T-helper 2 cell (primary cell): ENCODE results near the gene CREBL2.
"Not testable (repeated sequence)": the region's sequence is repeated elsewhere in the genome, so short reads cannot be mapped to it uniquely, and the experiment has no call there.

Experiments
- DNase-seq, 5 experiments: peaks; one replicate each; pipeline versions ENCODE4 v3.0.0 to v3.0.0-alpha.2; 2012 to 2022

CREBL2 gene

GRCh38 chr12:12639995-12640394, 28.3 kb downstream of the CREBL2 start:
- DNase-seq = not testable (repeated sequence)

DNA sequence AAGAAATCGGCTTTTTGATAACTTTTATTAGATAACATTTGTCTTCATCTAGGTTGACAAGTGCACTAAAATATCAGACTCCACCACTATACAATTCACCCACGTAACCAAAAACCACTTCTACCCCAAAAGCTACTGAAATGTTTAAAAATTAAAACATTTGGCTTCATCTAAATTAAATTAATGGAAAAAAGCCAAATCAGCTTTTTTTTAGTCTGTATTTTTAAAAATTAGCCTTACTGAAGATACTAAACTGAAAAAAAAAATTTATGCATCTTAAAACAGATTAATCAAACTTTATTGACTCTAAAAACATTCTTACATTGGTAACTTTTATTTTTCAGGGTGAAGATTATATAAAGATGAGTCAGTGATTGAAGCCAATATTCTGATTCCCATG, 30.0 kb downstream of the CREBL2 start:
- no peak for DNase-seq

- DNase-seq = no peak
Measured at GRCh38 chr12:12642916-12643315, 31.2 kb downstream of the CREBL2 start.

DNA sequence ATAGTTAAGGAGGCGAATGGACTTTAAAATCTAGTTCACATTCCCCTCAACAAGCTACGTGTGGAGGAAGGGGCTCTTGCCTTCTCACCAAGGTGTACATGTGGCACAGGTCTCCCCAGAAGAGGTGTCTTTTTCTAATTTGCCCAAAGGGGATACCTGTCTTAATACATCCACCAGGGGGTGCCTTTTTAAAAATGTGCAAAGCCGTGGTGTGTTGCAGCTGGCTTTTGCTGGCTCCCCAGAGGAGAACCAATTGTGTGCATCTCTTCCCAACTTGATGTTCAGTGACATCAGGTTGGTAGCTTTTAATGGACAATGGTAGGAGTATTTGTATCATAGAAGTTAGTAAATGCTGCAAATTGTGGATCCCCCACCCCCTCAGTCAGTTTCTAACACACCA, 33.8 kb downstream of the CREBL2 start:
- peak in 3 of 5 experiments; percentile 16 to 76 (median 46) for DNase-seq

DNA sequence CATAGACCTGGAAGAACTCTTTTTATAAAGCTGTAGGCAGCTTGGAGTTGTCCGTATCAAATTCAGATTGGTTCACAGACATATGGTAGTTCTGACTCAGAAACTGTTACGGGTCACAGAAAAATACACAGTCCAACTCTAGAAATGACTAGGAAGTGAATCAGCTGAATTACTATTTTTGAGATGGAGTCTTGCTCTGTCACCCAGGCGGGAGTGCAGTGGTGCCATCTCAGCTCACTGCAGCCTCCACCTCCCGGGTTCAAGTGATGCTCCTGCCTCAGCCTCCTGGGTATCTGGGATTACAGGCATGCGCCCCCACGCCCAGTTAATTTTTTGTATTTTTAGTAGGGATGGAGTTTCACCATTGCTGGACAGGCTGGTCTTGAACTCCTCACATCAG, 34.3 kb downstream of the CREBL2 start:
- DNase-seq = peak in 1 of 5 experiments; percentile 79

GRCh38 chr12:12646483-12647072, 34.9 kb downstream of the CREBL2 start:
- no peak for DNase-seq

DNA sequence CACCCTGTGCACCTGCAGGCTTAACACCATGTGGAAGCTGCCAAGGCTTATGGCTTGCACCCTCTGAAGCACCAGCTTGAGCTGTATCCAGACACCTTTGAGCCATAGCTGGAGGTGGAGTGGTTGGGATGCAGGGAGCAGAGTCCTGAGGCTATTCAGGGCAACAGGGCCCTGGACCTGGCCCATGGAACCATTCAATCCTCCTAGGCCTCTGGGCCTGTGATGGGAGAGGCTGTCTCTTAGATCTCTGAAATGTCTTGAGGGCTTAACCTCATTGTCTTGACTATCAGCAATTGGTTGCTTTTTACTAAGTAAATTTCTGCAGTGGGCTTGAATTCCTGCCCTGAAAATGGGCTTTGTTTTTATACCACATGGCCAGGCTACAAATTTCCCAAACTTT, 36.6 kb downstream of the CREBL2 start:
- DNase-seq = no peak

DNA sequence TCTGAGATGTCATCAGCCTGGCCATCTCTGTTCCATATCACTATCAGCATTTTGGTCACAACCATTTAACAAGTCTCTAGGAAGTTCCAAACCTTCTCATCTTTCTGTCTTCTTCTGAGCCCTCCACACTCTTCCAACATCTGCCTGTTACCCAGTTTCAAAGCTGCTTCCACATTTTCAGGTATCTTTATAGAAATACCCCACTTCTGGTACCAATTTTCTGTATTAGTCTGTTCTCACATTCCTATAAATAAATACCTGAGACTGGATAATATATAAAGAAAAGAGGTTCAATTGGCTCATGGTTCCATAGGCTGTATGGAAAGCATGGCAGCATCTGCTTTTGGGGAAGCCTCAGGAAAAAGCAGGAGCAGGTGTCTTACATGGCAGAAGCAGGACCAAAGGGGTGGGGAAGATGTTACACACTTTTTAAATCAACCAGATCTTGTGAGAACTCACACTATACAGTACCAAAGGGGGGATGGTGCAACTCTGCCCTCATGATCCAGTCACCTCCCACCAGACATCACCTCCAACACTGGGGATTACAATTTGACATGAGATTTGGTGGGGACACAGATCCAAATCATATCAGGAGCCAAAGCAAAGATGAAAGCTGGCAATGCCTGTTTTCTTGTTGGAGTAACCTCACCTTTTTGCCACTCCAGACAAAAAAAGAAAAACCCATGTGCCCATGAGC, 37.4 kb downstream of the CREBL2 start:
- no peak for DNase-seq

DNA sequence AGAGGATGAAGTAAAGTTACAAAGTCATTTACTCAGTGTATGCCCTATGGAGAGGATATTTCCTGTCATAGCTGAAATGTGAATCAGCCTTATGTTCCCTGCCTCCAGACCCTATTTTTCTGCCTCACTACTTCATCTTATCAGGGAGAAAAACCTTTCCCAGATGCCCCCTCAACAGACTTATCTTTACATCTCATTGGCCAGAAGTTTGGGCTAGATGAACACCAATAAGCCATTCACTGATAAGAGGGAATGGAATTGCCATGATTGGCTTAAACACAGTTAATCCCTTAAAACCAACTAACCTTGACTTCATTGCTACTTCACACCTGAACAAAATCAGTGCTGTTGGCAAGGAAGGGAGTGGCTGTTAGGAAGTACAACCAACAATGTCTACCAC, 40.1 kb downstream of the CREBL2 start:
- DNase-seq = no peak

DNA sequence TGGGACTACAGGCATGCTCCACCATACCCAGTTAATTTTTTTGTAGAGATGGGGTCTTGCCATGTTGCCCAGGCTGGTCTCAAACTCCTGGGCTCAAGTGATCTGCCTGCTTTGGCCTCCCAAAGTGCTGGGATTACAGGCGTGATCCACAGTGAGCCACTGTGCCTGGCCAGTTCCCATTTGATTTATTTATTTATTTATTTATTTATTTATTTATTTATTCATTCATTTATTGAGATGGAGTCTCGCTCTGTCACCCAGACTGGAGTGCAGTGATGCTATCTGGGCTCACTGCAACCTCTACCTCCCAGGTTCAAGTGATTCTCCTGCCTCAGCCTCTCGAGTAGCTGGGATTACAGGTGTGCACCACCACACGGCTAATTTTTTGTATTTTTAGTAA, 41.0 kb downstream of the CREBL2 start:
- DNase-seq = not testable (repeated sequence)

DNA sequence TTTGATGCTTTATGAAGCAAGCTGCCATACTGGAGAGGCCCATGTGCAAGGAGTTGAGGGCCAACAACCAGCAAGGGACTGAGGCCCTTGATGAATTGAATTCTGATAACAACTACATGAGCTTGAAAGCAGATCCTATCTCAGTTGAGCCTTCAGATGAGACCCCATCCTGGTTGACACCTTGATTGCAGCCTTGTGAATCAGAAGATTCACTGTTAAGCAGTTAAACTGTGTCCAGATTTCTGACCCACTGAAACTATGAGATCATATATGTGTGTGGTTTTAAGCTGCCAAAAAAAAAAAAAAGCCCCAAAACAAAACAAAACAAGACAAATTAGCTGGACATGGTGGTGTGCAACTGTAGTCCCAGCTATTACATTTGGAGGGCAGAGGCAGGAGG, 42.2 kb downstream of the CREBL2 start:
- DNase-seq = no peak

- DNase-seq = no peak
Measured at GRCh38 chr12:12654691-12655460, 43.2 kb downstream of the CREBL2 start.

GRCh38 chr12:12660201-12660600, 48.5 kb downstream of the CREBL2 start:
- DNase-seq = no peak

DNA sequence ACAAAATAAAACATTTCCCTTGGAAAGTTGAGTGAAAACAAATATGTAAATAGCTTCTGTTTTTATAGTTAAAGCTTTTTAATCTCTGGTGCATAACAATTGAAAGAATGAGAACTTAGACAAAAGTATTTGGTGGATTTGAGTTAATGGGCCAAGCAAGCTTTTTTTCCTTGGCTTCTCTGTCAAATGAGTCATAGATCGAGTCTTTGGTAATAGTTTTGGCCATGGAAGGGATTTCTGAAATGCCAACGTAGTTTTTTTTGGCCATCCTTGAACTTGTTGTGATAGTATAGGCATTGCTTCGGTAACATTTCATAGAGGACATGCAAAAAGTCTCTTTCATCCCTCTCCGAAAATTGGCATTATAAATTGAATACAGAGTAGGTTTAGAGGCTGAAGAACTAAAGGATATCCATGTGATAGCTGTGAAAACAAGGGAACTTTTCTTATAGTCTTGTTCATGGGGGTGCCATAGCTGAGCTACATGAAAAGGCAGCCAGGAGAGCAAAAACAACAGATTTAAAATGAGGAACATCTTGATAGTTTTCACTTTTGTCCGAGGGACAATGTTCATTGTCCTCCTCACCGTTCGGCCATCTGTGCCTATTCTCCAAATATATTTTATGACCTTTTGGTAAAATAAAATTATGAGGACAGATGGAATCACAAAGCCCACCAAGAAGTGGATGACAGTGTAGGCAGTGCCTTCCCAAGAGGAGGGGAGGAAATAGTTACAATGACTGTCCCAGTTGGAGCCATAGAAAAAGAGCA, 49.6 kb downstream of the CREBL2 start:
- DNase-seq = no peak

DNA sequence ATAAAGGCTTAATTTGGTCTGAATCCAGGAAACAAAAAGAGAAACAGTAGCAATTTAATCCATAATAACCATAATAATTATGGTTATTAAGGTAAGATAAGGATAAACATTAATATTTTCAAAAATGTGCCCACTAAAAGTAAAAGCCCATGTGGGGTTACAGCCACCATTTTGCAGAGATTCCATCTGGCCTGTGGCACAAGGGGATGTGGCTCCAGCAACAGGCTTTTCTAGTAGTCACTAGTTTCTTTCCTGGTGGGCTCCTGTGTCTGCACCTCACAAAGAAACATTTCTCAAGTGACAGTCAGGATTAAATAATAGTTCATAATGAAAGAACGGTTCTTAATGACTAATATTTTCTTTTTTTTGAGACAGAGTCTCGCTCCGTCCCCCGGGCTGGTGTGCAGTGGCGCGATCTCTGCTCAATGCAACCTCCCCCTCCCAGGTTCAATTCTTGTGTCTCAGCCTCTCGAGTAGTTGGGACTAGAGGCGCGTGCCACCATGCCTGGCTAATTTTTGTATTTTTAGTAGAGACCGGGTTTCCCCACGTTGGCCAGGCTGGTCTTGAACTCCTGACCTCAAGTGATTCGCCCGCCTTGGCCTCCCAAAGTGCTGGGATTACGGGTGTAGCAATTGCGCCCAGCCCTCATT, 52.1 kb downstream of the CREBL2 start:
- no peak for DNase-seq

DNA sequence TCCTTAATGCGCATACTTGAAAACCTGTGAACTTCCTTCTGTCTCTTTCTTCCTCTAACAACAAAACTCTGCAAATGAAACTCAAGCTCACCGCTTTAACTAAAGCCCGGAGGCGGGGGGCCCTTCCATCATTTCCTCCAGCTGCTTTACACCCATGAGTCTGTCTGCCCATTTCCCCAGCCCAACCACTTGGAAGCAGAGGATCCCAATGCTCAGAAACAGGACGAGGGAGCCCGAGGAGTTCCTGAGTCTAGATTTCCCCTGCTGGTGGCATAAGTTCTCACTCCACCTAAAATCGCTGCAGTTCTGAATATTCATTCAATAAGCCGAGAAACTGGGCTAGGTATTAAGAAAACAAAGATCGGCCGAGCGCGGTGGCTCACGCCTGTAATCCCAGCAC, 53.5 kb downstream of the CREBL2 start:
- DNase-seq = no peak

- no peak for DNase-seq
Measured at GRCh38 chr12:12668005-12668404, 56.3 kb downstream of the CREBL2 start.

GRCh38 chr12:12669020-12669419, 57.3 kb downstream of the CREBL2 start:
- no peak for DNase-seq

- no peak for DNase-seq
Measured at GRCh38 chr12:12671850-12672660, 60.4 kb downstream of the CREBL2 start.

DNA sequence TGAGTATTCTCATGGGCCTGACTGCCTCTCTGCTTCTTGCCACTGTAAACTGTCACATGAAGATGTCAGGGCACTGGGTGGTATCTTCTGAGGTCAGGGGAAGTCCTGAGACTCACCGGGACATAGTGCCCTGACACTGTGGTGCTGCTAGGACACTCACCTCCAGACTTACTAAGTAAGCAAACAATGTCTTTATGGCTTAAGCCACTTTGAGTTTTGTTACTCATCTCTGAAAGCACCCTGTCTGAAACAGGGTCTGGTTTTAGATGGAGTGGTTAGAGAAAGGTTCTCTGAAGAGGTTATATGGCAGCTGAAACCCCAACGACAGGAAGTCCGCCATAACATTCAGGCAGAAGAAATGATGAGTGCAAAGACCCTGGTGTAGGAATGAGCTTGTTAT, 61.6 kb downstream of the CREBL2 start:
- peak in 1 of 5 experiments; percentile 75 for DNase-seq

GRCh38 chr12:12676605-12677004, 64.9 kb downstream of the CREBL2 start:
- no peak for DNase-seq
